Cortex of kidney (tissue), 1 donor: ENCODE data around the gene PKN1.
"Not testable (repeated sequence)": the region's sequence is repeated elsewhere in the genome, so short reads cannot be mapped to it uniquely, and the experiment has no call there.

ENCODE experiments used
- DNase-seq: peaks from one replicate; lab custom pipeline; 2025; lab: John Stamatoyannopoulos, UW

Gene PKN1

DNA sequence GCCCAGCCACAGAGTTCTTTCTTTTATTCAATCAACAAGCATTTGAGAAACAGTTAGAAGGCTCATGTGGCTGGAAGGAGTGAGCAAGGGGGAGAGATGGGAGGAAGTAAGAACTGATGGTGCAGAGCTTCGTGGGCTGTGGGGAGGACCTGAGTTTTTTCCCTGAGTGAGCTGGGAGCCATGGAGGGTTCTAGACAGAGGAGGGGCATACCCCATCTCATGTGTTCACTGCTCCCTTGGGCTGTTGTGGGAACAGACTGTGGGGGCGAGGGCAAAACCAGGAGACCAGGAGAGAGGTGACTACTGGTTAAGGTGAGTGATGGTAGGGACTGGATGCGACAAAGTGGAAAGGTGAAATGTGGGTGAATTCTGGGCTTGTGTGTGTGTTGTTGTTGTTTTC, 2.4 kb upstream of the PKN1 start:
- DNase-seq: no peak

DNA sequence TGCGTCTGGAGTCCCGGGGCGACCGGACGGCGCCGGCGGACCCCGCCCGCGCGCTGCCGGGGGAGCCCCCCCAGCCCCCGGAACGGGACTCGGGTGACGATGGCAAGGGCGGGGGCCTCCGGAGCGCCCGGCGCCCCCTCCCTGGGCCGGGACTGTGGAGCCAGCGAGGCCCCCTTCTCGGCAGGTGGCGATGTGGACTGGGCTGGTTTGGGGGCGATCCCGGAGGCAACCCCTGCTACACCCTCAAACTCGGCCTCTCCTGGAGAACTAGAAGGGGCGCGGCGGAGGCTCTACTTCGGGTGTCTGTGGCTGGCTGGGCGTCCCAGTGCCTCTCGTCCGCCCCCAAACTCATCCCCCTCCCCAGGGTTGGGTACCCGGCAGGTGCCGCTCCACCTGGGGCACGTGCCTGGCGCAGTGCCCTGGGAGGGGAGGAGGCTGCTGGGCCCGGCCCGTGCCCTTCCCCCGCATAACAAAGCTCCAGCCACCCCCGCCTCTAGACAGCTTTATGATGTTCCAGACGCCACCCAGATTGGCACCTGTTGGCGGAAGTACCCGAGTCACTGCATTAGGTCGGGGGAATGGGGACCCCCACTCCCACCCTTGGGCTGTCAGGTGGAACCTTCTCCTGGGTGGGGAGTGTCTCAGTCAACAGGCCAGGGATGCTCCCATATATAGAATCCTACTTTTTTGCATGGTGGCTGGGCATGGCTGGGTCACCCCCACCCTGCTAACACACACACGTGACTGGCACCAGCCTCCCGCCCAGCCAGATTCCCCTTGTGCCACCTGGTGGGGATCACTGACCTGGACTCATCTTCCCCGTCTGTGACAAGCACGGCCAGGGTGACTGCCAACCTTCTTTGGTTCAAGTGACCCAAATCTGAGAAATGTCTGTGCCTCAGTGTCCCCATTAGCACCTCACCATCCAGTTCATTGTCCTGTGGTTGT, 722 bp downstream of the PKN1 start:
- no peak for DNase-seq

DNA sequence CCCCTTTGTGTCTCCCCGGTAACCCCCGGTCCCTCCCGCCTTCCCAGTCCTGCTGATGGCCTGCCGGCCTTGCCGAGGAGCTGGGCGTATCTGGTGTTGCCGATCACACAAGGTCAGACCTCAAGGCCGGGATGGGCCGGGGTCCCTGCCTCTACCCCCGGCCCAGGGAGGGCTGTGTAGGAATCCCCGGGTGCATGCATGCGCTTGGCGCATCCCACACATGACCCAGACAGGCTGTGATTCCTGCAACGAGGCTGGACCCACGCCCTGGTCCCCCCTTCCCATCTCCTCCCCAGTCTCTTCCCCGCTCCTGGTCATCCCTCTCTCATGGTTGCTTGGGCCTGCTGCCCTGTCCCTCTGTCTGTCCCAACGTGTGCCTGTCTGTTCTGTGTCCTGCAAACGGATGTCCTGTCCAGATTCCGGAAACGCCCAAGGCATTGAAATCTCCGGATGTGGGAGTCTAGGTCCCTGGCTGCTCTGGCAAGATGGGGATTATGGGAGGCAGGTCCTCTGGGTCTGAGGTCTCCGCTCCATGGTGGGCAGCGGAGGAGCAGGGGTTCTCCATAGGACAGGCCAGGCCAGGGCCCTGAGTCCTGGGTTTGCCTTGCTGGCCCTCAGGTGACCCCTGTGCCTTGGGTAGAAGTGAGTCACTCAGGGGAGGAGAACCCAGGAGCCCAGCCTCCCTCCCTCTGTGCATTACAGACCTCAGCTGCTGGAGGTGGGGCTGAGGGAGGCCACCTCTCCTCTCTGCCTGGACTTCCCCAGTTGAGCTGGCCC, 1.6 kb downstream of the PKN1 start:
- DNase-seq: no peak

DNA sequence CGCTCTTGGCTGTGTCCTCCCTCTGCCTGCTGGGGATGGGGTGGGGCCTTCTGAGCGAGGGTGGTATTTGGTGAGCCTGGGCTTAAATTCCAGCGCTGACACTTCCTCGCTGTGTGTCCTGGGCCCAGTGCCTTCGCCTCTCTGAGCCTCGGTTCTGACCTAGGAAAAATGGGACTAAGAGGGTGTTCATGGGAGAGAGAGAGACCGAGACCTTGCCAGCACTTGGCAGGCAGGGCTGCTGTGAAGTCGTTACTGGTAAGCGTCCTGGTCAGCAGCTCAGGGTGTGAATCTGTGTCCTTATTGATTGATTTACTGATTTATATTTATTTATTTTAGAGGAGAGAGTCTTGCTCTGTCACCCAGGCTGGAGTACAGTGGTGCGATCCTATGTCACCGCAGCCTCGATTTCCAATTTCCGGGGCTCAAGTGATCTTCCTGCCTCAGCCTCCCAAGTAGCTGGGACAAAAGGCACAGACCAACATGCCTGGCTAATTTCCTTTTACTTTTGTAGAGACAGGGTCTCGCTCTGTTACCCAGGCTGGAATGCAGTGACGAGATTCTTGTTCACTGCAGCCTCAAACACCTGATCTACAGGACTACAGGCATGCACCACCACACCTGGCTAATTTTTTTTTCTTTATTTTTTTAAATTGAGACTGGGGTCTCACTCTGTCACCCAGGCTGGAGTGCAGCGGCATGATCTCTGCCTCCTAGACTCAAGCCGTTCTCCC, 2.4 kb downstream of the PKN1 start:
- DNase-seq: no peak

DNA sequence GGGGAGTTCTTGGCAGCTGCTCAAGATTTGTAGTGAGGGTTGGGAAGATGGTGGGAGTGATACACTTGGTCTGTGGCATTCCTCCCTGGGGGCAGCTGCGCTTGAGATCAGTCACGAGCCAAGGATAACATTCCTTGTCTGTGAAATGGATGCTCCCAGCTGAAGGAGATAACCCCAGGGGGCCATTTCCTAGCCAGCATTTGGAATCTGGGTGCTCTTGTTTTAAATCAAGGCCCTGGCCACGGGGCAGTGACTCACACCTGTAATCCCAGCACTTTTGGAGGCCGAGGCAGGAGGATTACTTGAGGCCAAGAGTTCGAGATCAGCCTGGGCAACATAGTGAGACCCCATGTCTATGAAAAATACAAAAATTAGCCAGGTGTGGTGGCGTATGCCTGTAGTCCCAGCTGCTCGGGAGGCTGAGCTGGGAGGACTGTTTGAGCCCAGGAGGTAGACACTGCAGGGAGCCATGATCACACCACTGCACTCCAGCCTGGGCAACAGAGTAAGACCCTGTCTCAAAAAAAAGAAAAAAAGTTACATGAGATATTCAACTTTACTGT, 4.6 kb downstream of the PKN1 start:
- DNase-seq: no peak

DNA sequence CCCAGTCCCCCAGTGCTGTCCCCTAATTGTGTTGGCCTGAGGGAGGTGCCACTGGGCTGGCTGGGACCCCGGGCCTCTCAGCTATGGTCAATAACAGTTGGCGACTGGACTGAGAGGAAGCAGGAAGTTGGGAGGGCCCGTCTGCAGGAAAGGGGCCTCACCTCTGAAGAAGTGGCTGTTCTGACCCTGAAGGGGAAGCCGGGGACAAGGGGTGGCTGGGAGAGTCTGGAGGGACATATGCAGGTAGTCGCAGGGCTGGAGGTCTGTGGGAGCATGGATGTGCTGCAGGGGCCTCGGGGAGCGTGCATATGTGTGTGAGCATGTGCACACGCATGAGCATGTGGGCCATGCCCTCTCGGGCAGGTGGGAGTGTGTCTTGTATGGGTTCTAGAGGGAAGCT, 5.9 kb downstream of the PKN1 start:
- DNase-seq: no peak

DNA sequence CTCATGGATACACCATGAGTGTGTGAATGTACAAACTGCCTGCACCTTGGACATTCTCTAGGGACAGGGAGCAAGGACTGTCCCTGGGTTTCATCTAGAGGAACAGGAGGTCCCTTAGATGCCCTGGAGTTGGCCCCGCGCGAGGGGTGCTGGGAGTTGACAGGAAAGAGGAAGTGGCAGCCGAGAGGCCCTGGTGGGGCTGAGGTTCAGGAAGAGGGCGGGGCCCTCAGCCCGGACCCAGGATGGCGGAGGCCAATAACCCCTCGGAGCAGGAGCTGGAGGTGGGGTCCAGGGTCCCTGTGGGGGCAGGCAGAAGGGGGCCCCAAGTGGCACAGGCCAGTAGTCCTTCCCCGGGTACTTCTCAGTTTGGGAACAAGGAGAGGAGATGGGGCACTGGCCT, 6.9 kb downstream of the PKN1 start:
- no peak for DNase-seq

DNA sequence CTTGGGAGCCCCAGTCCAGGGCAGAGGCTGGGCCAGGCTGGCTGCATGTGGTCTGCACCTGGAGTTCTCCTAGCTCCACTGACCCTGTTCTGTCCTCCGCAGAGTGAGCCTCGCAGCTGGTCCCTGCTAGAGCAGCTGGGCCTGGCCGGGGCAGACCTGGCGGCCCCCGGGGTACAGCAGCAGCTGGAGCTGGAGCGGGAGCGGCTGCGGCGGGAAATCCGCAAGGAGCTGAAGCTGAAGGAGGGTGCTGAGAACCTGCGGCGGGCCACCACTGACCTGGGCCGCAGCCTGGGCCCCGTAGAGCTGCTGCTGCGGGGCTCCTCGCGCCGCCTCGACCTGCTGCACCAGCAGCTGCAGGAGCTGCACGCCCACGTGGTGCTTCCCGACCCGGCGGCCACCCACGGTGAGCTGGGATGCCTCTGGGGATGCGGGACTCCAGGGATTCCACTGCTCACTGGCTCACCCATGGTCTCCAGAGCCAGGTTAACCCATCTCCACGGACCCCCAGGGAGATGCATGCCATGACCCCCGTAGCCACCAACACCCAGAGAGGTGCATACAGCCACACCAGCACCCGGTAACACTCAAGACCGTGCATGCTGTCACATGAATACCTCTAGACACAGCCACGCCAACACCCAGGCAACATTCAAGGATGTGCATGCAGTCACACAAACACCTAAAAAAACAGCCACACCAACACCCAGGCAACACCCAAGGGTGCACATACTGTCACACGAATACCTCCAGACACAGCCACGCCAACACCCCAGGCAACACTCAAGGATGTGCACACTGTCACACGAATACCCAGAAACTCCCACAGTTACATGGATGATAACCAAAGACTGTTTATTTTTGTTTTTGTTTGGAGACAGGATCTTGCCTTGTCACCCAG, 8.2 kb downstream of the PKN1 start:
- no peak for DNase-seq

DNA sequence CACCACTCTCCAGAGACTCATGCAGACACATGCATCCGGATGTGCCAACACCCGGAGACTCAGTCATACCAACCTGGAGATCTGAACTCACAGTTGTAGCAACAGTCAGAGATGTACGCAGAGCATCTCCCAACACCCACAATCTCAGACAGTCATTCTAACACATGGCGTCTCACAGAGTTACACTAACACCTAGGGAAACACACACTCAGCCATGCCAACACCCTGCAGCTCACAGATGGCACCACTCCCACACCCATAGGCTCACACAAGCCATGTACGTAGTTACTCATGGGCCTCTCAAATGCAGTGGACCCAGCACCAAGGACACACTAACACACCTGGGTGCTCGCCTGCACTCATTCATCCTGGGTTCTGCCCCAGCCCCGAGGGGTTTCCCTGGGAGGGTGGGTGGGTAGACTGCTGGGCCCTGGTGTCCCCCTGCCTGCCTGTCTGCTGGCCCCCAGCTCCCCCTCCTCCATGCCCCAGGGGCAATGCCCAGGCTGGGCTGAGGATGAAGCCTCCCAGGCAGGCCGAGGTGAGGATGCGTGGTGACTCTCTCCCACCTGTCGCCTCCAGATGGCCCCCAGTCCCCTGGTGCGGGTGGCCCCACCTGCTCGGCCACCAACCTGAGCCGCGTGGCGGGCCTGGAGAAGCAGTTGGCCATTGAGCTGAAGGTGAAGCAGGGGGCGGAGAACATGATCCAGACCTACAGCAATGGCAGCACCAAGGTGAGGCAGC, 10.0 kb downstream of the PKN1 start:
- no peak for DNase-seq

DNA sequence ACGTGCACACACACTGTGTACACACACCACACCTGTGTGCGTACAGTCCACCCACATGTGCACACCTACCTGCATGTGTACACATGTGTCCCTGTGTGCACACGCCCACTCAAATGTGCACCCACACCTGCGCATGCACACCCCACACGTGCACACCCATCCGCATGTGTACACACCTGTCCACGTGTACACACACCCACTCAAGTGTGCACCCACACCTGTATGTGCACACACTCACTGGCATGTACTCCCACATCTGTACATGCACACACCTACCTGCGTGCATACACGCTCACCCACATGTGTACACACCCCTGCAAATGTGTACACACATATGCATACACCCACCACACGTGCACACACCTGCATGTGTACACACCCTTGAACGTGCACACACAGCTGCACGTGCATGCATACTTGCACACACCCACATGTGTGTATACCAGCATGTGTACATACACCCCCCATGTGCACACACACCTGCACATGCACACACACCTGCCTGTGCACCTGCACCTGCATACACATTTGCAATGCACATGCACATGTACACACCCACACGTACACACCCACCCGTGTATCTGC, 10.6 kb downstream of the PKN1 start:
- no peak for DNase-seq

DNA sequence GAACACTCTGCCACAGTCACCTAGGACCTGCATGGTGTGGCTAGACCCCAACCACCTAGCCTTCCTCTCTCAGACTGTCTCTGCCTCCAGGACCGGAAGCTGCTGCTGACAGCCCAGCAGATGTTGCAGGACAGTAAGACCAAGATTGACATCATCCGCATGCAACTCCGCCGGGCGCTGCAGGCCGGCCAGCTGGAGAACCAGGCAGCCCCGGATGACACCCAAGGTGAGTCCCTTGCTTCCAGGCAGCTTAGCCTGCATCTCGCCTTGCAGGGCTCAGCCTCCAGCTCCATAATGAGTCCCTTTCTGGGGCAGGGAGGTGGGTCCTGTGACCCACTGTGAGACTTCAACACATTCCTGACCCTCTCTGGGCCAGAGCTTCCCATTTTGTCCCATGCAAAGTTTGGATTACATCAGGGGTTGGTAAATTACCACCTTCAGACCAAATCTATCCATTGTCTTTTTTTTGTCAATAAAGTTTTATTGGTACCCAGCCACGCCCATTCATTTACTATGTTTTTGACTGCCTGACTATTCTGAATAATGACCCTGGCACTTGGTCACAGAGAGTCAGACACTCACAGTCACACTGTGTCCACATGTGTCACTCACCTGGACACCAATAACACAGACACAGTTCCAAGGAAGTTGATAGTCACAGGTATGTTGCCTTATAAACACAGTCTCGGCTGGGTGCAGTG, 13.4 kb downstream of the PKN1 start:
- DNase-seq: no peak

DNA sequence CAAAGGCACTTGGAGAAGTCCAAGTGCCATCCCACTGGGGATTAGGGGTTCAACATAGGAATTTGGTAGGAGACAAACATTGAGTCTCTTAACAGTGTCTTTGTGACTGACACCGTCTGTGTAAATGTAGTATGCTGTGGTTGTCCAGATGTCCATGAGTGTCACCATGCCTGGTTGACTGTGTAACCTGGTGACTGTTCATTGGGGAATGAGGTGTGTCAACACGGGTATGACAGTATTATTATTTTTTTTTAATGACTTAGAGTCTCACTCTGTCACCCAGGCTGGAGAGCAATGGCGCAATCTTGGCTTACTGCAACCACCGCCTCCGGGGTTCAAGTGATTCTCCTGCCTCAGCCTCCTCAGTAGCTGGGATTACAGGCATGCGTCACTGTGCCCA, 16.2 kb downstream of the PKN1 start:
- DNase-seq: no peak

DNA sequence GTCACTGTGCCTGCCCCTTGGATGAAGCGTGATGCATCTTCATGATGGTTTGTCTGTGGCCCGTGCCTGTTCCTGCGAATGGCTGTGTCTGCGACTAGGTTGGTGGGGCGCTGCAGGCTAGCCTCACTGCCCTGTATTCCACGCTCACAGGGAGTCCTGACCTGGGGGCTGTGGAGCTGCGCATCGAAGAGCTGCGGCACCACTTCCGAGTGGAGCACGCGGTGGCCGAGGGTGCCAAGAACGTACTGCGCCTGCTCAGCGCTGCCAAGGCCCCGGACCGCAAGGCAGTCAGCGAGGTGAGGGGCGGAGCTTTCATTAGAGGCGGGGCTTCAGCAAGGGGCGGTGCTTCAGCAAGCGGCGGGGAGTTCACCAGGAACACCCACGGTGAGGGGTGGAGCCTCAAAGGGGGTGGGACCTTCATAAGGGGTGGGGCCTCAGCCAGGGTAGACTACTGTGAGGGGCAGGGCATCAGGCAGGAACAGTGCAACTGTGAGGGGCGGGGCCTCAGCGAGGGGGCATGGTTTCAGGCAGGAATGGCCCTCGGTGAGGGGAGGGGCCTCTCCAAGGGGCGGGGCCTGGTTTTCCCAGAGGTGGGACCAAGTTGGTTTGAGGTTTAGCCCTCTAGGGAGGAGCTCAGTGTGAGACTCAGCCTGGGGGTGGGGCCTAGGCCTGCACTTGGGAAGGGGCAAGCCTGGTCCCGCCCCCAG, 17.2 kb downstream of the PKN1 start:
- no peak for DNase-seq

DNA sequence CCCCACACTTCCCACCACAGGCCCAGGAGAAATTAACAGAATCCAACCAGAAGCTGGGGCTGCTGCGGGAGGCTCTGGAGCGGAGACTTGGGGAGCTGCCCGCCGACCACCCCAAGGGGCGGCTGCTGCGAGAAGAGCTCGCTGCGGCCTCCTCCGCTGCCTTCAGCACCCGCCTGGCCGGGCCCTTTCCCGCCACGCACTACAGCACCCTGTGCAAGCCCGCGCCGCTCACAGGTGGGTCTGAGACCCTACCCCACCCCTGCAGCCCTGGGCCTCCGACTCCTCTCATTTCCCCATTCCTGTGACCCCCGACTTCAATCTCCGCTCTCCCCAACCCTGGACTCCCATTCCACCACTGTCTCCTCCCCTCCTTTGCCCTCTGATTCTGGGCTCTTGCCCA, 17.8 kb downstream of the PKN1 start:
- DNase-seq: no peak

DNA sequence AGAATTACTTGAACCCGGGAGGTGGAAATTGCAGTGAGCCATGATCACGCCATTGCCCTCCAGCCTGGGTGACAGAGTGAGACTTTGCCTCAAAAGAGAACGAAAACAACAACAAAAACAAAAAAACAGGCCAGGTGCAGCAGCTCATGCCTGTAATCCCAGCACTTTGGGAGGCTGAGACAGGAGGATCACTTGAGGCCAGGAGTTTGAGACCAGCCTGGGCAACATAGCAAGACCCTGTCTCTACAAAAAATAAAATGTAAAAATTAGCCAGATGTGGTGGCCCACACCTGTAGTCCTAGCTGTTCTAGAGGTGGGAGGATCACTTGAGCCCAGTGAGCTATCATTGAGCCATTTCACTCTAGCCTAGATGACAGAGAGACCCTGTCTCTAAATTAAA, 19.2 kb downstream of the PKN1 start:
- not testable (repeated sequence) for DNase-seq

DNA sequence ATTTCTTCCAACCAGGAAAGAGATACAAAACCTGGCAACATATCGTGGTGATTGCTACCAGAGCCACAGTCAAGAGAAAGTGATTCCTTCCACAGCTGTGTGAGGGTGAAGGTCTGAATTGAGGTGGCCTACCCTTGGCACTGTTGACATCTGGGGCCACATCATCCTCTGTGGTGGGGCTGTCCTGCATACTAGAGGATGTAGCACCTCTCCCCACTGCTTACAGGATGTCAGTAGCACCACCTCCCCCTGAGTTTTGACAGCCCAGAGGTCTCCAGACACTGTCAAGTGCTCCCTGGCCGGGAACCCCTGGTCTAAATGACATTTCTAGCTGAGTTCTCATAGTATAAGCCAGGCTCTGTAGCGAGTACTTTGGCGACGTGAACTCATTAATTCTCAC, 26.6 kb downstream of the PKN1 start:
- no peak for DNase-seq

DNA sequence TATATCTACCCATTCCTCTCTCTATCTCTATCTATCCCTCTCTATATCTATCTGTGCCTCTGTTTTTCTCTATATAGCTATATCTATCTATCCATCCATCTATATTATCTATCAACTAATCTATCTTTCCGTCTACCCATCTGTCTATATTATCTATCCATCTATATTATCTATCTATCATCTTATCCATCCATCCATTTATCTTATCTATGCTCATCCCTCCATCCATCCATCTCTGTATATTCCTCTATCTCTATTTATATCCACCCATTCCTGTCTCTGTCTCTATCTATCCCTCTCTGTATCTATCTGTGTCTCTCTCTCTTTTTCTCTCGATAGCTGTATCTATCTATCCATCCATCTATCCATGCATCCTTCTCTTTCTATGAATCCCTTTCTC, 27.8 kb downstream of the PKN1 start:
- DNase-seq: no peak

DNA sequence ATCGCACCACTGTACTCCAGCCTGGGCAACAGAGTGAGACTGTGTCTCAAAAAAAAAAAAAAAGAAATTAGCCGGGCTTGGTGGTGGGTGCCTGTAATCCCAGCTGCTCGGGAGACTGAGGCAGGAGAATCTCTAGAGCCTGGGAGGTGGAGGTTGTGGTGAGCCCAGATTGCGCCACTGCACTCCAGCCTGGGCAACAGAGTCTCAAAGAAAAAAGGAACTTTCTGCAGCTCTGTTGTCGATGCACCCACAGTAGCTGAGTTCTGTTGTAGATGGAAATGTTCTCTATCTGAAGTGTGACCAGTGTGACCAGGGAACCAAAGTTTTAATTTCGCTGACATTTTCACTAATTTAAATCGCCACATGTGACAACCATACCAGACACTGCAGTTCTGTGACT, 29.3 kb downstream of the PKN1 start:
- DNase-seq: not testable (repeated sequence)

DNA sequence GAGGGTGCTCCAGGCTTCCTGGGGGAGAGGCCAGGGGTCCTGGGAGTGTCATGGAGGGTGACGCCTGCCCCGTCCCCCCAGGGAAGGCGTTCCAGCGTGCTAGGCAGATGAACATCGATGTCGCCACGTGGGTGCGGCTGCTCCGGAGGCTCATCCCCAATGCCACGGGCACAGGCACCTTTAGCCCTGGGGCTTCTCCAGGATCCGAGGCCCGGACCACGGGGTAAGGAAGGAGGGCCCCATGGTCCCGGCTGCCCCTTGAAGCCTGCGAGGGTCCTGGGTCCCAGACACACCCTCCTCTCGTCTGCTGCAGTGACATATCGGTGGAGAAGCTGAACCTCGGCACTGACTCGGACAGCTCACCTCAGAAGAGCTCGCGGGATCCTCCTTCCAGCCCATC, 30.6 kb downstream of the PKN1 start:
- no peak for DNase-seq
